AG09319 (cell line): Measurements from ENCODE around the gene PUM2.

Source experiments
- DNase-seq: peaks from one replicate; pipeline ENCODE4 v3.0.0-alpha.2; 2010; ENCODE audit warnings: low read depth; ENCODE audit errors: extremely low read depth
- TF ChIP-seq, protein P1 (sequence below): IDR thresholded peaks from 2 replicates; pipeline ENCODE4 v1.5.1; 2011; ENCODE audit warnings: low read depth, mild to moderate bottlenecking, inconsistent platforms, low read length, moderate library complexity

The PUM2 gene

DNA sequence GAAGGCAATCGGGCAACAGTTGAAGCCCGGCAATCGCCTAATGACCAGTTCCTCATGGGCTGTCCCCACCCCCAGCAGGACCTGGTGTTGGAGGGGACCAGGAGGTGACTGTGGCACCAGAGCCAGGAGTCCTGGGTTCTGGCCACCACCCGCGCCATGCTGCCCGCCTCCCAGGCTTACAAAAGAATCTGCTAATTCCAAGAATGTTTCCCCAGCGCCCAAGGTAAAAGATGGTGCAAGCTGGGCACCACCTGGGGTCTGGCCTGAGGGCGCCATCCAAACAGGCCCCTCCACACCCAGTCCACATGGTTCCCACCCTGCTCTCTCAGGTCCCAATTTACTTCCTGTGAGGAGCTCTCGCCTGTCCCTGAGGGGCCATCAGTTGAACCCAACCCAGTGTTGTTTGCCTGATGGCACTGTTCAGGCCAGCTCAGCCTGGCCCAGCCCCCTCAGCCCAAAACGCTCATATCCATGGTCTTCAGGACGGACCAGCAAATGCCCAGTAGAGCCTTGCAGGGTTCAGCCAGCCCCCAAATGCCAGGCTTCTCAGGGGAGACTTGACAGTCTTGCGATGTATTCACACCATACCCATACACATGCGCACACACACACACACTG is 130.8 kb downstream of the PUM2 start:
- DNase-seq: no peak
- TF ChIP-seq, protein P1, sequence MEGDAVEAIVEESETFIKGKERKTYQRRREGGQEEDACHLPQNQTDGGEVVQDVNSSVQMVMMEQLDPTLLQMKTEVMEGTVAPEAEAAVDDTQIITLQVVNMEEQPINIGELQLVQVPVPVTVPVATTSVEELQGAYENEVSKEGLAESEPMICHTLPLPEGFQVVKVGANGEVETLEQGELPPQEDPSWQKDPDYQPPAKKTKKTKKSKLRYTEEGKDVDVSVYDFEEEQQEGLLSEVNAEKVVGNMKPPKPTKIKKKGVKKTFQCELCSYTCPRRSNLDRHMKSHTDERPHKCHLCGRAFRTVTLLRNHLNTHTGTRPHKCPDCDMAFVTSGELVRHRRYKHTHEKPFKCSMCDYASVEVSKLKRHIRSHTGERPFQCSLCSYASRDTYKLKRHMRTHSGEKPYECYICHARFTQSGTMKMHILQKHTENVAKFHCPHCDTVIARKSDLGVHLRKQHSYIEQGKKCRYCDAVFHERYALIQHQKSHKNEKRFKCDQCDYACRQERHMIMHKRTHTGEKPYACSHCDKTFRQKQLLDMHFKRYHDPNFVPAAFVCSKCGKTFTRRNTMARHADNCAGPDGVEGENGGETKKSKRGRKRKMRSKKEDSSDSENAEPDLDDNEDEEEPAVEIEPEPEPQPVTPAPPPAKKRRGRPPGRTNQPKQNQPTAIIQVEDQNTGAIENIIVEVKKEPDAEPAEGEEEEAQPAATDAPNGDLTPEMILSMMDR: no peak

DNA sequence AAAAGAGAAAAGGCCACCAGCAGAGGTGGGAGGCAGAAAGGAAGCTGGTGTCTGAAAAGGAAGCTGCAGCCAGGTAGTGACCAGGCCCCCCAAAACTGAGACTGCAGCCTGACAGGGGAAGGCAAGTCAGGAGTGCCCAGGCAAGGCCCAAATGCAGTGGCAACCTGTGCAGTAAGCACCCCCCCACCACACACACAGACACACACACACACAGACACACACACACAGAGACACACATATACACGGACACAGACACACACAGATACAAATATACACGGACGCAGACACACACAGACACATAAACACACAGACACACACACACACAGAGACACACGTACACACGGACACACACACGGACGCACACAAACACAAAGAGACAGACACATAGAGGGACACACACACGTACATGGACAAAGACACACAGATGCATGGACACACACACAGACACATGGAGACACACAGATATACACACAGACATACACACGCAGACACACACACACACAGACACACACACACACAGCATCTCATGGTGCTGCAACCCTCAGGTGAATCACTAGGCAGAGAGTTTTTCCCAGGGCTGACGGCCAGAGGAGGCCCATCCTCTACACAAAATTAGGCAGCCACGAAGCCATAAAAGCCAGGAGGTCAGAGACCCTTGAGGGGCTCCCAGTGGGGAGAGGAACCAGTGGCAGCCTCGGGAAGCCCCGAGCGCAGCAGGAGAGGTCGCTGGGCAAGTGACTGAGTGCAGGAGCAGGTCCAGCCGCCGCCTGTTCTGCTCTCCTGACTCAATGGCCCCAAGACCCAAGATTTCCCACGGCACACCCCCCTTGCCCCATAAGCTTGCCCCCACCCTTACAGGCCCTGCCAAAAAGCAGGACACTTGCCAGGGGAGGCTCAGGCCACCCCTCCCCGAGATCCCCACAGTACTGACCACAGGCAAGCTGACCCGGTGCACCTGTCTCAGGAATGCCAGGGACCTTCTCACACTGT is 132.0 kb downstream of the PUM2 start:
- DNase-seq: no peak
- TF ChIP-seq, protein P1: no peak

- TF ChIP-seq, protein P1: no peak
- no peak for DNase-seq
Observed at GRCh38 chr2:20217041-20217970, 133.3 kb downstream of the PUM2 start.

DNA sequence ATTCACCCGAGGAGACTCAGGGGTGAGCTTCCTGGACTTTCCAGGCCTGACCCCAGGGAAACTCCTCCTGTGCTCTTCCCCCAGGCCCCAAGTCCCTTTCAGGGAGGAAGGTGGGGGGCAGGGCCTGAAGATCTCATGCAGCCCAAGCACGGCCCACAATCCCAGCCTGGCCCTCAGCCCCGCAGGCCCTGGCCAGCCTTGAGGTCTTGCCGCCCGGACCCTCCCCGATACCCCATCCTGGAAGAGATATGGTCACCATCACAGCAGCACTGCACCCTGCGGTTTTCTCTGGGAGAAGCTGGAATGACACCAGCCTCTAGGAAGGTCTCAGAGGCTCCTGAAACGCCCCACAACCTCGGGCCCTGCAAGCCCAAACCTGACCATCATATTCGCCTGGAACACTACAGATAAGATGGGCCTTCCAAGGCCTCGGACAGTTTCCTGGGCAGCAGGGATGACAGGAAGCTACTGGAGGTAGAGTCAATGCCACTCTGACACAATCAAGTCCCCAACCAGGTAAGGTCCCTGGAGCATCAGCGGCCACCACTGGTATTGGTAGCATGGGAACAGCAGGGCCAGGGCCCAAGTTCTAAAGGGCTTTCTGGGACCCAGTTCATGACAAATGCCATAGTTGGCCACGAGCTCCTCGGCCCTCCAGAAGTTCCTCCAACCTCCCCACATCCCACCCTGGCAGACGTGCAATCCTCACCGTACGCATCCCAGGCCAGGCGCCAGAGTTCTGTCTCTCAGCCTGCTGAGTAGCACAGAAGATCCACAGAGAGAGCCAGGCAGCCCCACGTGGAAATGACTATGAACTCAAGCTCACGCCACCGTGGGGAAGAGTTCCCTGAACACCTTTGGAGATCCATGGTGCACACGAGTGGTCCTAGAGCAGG is 134.3 kb downstream of the PUM2 start:
- TF ChIP-seq, protein P1: no peak
- DNase-seq: no peak

- TF ChIP-seq, protein P1: no peak
- no peak for DNase-seq
Observed at GRCh38 chr2:20215183-20216040, 135.2 kb downstream of the PUM2 start.
